Measurements from ENCODE around the gene NLE1. TPM values are rescaled to one million over a fixed set of nuclear protein-coding genes. Genes with fewer than 3 reads are reported as not detected.
A peak's percentile ranks its signal among the peaks of the same experiment; 100 is the strongest.
"Not testable (repeated sequence)": the region's sequence is repeated elsewhere in the genome, so short reads cannot be mapped to it uniquely, and the experiment has no call there.

NLE1 gene
- total RNA-seq, 6 donors from 2014 or later: 6.7 to 14.6 (median 11.1) TPM

DNA sequence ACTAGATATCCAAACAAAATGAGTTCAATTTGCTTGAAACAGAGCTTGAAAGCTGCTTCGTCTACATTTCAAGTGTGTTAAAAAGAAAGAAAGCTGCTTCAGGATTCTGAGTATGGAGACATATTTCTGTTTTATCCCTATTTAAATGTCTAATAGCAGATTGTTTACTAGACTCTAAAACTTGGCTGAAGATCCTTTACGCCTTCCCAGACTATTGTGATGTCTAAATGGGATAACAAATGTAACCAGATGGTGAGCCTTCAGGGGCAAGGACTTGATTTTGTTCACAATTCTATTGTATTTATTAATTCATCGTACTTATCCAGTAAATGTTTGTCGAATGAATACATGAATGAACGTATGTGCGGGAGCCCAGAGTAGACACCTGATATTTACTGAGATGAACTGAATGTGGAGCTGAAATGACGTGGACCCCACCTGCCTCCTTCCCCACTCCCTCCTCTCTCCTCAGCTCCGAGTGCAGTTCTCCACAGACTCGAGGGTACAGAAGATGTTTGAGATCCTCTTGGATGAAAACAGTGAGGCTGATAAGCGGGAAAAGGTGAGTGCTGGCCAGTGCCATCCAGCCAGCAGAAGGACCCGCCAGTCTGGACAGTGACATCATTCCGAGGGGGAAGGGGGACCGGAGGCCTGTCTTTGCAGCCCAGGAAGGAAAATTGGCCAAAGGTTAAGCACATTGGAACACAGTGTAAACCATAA is 10.5 kb upstream of the NLE1 start:
- Histone ChIP-seq H3K4me1 (no peaks in the 10 kb centered on the region), H3K36me3 (no peaks in the 10 kb centered on the region), H3K4me3 (no peak overlapping the region), H3K27me3 (no peaks in the 10 kb centered on the region), H3K9me3 (no peaks in the 10 kb centered on the region), H3K27ac (no peak overlapping the region)
- TF ChIP-seq POLR2A (IDR thresholded peaks at IDR 0.05) (no peak), EP300 (IDR thresholded peaks at IDR 0.05) (no peak), POLR2AphosphoS5 (IDR thresholded peaks at IDR 0.05) (no peak)
- TF ChIP-seq, protein P1, sequence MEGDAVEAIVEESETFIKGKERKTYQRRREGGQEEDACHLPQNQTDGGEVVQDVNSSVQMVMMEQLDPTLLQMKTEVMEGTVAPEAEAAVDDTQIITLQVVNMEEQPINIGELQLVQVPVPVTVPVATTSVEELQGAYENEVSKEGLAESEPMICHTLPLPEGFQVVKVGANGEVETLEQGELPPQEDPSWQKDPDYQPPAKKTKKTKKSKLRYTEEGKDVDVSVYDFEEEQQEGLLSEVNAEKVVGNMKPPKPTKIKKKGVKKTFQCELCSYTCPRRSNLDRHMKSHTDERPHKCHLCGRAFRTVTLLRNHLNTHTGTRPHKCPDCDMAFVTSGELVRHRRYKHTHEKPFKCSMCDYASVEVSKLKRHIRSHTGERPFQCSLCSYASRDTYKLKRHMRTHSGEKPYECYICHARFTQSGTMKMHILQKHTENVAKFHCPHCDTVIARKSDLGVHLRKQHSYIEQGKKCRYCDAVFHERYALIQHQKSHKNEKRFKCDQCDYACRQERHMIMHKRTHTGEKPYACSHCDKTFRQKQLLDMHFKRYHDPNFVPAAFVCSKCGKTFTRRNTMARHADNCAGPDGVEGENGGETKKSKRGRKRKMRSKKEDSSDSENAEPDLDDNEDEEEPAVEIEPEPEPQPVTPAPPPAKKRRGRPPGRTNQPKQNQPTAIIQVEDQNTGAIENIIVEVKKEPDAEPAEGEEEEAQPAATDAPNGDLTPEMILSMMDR (IDR thresholded peaks at IDR 0.05): no peak
- ATAC-seq (ENCODE audit: low FRiP score in 2 of 2): no peak
- 56 to 64% methylated on average over 13 of the region's 13 CpGs for WGBS, 2 donors
- no peak for DNase-seq

DNA sequence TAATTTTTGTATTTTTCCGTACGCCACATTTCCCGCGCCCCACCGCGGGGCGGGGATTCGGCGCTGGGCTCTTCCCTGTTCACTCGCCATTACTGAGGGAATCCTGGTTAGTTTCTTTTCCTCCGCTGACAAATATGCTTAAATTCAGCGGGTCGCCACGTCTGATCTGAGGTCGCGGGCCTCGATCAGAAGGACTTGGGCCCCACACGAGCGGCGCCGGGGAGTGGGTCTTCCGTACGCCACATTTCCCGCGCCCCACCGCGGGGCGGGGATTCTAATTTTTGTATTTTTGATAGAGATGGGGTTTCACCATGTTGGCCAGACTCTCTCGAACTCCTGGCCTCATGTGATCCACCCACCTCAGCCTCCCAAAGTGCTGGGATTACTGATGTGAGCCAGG is 9.0 kb upstream of the NLE1 start:
- H3K4me1 ChIP-seq; H3K9me3 ChIP-seq; H3K4me3 ChIP-seq; H3K27ac ChIP-seq; H3K27me3 ChIP-seq; H3K36me3 ChIP-seq; ATAC-seq (ENCODE audit: low FRiP score in 2 of 2): not testable (repeated sequence)
- DNase-seq: peak in 1 of 2 donors; percentile 60
- WGBS, 2 donors: 96% methylated on average over 29 of the region's 29 CpGs

DNA sequence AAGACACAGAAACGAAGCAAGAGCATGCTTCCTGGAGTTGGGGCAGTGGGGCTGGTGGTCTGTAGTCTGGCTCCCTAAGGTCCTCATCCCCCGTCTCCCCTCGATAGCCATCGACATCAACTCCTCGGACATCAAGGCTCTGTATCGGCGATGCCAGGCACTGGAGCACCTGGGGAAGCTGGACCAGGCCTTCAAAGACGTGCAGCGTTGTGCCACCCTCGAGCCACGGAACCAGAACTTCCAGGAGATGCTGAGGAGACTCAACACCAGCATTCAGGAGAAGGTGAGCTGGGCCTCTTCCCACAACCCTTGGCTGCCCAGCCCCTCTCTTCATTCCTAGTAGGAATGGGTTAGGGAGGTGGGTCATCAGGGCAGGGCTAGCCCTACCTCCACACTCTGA is 7.8 kb upstream of the NLE1 start:
- 90 to 95% methylated on average over 9 to 11 of the region's 11 CpGs for WGBS, 2 donors
- no peak for DNase-seq
- Histone ChIP-seq H3K36me3 (no peaks in the 10 kb centered on the region), H3K9me3 (no peaks in the 10 kb centered on the region), H3K27me3 (no peaks in the 10 kb centered on the region), H3K27ac (no peak overlapping the region), H3K4me3 (no peak overlapping the region), H3K4me1 (no peaks in the 10 kb centered on the region)
- ATAC-seq (ENCODE audit: low FRiP score in 2 of 2): no peak
- no peak for TF ChIP-seq POLR2AphosphoS5 (IDR thresholded peaks at IDR 0.05)

GRCh38 chr17:35148144-35148543 is 6.0 kb upstream of the NLE1 start:
- no peaks in the 10 kb centered on the region for H3K9me3 ChIP-seq
- ATAC-seq (ENCODE audit: low FRiP score in 2 of 2) (peak in 1 of 2 donors; percentile 6), DNase-seq (peak in 1 of 2 donors; percentile 38)
- TF ChIP-seq, protein P1 (IDR thresholded peaks at IDR 0.05): no peak
- TF ChIP-seq EP300 (IDR thresholded peaks at IDR 0.05) (no peak), POLR2A (IDR thresholded peaks at IDR 0.05) (no peak), POLR2AphosphoS5 (IDR thresholded peaks at IDR 0.05) (no peak)
- H3K27ac ChIP-seq: no peak overlapping the region
- no peaks in the 10 kb centered on the region for H3K27me3 ChIP-seq
- no peaks in the 10 kb centered on the region for H3K36me3 ChIP-seq
- no peaks in the 10 kb centered on the region for H3K4me1 ChIP-seq
- 44 to 71% methylated on average over 8 to 9 of the region's 9 CpGs for WGBS, 2 donors
- H3K4me3 ChIP-seq: no peak overlapping the region

- Histone ChIP-seq H3K4me1 (peaks cover 0 to 2% (median under 1%) of the 10 kb centered on the region in 4 donors), H3K27ac (no peak within 1 kb of the TSS), H3K36me3 (no peaks in the 10 kb centered on the region), H3K4me3 (no peak within 1 kb of the TSS), H3K27me3 (no peaks in the 10 kb centered on the region), H3K9me3 (no peaks in the 10 kb centered on the region)
- no peak for TF ChIP-seq POLR2A (IDR thresholded peaks at IDR 0.05)
- TF ChIP-seq, protein P1 (IDR thresholded peaks at IDR 0.05): no peak
- 76 to 93% methylated on average over 2 to 4 of the region's 4 CpGs for WGBS, 2 donors
- ATAC-seq (ENCODE audit: low FRiP score in 2 of 2) (no peak), DNase-seq (no peak)
Measured at GRCh38 chr17:35147375-35147905, 5.3 kb upstream of the NLE1 start, which contains the start of gene UNC45B. Gene UNC45B (plus strand): TSS chr17:35147817. CDS start chr17:35148264, 447 bp downstream.

Measured in upper lobe of left lung (tissue), 6 donors.